Measurements from ENCODE around the gene UVRAG.
"Not testable (repeated sequence)": the region's sequence is repeated elsewhere in the genome, so short reads cannot be mapped to it uniquely, and the experiment has no call there.

UVRAG gene

DNA sequence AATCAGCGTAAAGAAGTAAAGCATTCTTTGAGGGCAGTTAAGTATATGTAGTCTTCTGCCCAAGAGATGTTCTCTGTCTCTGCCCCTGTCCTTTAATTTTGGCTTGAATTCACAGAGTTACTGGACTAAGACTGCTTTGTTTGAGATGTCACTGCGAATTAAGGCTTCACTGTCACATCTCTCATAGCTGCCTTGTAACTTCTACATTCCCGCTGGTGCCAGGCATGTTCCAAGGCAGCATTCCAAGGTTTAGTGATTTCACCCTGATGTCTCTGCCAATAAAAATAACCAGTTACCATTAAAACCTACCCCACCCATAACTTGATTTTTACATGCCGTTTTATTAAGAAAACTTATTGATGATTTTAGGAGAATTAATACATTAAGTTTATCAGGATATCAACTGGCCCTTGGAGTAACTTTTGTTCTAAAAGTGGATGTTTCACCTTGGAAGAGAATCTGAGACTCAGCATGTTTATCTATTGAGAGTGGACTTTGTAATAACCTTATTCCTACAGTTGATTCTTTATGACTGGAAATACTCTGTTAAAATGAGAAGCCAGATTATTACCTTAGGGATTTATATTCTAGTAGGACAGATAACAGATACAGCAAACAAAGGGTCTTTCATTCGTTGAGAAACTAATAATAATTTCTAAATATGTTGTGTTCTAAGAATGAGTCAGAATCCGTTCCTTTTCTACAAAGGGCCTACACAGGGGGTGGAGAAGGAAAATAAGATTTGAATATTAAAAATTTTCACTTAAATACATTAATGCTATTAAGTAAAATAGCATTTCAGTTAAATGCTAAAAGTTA, 110.2 kb downstream of the UVRAG start:
- DNase-seq (ENCODE audit: low spot score) = peak; percentile 36

DNA sequence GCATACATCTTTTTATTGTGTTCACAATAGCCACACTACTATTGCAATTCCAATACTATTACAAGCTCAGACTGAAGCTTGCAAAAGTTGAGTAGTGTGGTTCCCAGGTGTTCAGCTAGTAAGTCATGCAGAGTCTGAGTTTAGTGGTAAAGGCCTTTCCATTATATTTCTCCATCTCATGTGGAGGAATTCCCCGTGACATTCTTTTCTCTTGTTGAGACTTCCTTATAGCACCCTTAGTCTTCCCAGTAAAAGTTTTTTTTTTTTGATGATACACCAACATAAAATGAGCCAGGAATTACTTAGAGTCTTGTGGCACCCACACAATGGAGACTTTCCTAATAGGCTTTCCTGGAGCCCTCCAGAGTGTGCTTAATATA, 110.8 kb downstream of the UVRAG start:
- DNase-seq (ENCODE audit: low spot score) = no peak

DNA sequence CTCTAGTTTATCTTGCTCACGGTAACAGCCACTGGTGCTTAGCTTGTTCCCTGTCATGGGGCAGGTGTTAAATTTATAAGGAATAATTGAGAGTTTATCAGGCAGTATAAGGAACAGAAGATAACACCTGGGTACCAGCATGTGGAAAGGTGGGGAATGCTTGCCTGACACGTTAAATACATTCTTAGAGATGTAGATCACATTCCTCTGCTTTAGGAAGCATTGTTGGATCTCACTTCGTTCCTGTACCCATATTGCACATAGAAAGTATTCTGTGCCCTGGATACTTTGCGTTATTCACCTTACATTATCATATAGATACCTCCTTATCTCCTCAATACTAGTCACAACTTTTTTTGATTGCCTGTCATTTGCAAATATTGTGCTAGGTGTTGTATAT, 114.7 kb downstream of the UVRAG start:
- DNase-seq (ENCODE audit: low spot score) = no peak

DNA sequence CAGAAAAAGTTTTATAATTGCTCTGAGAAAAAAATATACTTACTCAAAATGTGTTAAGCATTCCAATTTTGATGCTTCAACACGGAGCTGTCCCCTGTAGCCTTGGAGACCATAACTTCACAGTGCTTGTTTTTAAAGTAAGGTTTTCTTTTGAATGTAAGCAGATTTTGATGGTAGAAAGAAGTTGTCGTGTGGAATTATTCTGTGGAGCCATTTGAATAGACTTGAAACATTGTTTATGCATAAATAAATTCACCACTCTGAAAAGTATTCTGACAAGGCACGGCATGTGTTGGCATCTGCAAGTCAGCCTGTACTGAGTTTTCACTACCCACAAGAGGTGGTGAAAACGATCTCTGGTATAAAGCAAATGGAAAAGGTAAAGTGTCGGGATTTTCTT, 115.5 kb downstream of the UVRAG start:
- DNase-seq (ENCODE audit: low spot score) = no peak

DNA sequence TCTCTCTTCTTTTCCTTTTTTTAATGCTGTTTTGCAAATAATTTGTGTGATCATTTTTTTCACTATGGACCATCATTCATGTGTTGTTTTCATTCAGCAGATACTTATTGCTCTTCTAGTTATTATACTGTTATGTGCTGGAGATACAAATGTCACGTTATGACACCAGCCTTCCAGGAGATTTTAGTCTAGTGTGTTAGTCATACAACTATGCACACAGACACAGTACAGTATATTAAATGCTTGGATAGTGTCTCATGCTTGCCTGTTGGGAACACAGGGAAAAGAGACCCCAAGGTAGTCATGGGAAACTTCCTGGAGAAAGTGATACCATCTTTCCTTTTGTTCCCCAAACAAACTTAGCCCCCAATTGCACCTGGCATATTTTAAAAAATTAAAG, 116.1 kb downstream of the UVRAG start:
- peak; percentile 21 for DNase-seq (ENCODE audit: low spot score)

DNA sequence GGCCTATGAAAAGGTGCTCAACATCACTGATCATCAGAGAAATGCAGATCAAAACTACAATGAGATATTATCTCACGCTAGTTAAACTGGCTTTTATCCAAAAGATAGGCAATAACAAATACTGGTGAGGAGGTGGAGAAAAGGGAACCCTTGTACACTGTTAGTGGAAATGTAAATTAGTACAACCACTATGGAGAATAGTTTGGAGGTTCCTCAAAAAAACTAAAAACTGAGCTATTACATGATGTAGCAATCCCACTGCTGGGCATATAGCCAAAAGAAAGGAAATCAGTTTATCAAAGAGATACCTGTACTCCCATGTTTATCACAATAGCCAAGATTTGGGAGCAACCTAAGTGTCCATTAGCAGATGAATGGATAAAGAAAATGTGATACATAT, 118.7 kb downstream of the UVRAG start:
- not testable (repeated sequence) for DNase-seq (ENCODE audit: low spot score)

DNA sequence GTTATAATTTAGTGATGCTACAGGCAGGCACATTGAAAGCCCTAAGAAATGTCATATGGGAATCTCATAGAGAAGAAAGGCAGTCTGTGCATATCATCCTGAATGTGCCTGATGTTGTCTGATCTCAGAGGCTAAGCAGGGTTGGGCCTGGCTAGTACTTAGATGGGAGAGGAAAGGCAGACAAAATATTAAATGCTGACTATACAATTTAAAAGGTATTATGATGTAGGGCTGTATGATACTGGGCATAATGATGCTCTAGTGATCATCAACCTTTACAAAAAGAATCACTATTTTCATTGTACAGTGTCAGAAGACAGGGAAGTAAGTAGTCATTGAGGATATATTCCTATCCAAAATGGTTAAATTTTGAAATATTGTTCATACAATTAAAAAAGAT, 119.8 kb downstream of the UVRAG start:
- DNase-seq (ENCODE audit: low spot score) = no peak

DNA sequence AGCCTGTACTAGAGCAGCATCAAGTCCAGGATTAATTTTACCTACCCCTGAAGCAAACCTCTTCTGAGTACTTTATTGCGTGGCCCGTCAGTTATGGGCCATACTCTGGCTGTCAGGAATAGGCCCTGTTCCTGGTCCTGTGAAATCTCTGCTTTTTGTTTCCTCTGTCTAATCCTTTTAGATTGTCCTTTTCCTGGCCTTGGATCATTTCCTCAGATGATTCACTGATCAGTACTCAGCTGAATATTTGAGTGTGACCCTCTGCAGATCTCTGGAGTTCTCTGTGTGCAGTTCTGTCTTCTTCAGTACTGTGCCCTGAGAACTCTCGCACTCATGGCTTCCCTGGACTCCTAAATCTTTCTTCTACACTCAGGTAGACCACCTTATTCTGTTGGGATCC, 123.5 kb downstream of the UVRAG start:
- DNase-seq (ENCODE audit: low spot score) = peak; percentile 9

DNA sequence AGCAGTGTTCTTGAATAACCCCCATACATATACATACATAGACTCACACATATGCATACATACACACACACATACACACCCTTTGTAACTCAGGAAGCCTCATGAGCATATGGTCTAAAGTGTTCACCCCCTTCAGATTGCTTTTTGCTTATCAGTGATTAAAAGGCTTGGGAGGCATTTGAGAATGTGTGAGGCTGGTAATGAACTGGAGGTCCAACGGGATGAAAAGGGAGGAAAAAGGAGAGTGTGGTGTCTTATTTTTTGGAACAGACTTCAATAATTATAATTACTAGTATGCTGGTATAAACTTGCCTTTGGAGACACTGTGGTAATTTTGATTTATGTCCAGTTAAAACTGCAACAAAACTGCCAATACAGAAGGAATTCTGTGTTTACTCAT, 124.5 kb downstream of the UVRAG start:
- no peak for DNase-seq (ENCODE audit: low spot score)

DNA sequence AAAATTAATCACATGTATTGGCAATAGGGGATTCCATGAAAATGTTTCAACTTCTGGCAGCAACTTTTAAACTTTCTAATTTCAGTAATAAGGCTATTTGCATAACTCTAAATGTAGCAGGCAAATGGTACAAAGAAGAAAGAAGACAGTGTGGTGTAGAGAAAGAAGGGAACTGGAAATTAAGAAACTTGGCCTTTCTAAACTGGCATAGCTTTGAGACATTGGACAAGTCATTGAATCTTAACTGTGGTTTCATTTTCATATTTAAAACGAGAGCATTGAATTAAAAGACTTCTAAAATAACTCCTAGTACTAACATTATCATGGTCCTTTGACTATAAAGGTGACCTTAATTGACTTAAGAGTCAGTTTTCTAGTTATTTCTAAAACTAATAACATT, 125.0 kb downstream of the UVRAG start:
- no peak for DNase-seq (ENCODE audit: low spot score)

DNA sequence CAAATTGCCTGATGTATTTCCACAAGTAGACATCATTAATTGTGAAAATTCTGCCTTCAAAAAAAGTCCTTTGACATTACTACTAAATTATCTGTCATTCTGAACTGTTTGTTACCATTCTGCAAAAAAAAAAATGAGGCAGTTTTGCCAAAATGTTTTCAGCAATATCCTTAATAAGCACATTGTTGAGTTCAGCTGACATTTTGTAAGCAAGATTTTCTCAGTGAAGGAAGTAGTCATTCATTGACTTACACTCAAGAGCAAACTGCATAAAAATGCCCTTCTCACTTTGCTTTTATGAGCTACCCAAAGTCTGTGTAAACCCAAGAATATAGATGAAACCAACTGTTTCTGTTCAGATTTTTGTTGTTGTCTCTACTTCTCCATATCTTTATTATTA, 125.9 kb downstream of the UVRAG start:
- no peak for DNase-seq (ENCODE audit: low spot score)

DNA sequence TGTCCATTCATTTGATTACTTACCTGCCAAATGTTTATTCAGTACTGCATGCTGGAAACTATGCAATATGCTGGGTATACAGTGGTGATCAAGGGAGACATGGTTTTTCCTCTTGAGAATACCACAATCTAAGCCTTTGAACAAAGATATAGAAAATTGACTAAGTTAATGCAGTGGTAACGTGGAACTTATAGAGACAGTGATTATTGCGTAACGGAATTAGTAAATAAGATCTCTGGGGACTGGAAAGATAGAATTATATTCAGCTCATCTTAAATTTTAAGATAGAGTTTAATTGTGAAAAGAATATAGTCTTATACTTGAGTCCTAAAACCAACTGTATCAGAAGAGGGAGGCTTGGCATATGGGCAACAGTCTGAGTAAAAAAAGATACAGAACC, 129.5 kb downstream of the UVRAG start:
- DNase-seq (ENCODE audit: low spot score) = no peak

DNA sequence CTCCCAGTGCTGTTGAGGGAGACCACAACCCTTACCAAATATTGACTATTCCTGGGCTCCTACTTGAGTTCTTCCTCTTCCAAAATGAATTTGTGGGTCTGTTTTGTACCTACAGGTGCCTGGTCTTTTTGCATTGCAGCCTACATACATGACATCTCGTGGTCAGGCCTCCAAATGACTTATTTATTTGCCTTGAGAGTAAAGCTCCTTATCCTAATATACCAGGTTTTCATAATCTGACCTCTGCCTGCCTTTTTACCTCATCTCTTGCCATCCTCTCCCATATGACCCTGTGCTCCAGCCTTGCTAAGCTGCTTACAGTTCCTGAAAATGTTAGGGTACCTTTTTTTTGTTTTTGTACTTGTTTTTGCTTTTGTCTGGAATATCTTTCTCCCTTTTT, 130.4 kb downstream of the UVRAG start:
- DNase-seq (ENCODE audit: low spot score) = no peak

DNA sequence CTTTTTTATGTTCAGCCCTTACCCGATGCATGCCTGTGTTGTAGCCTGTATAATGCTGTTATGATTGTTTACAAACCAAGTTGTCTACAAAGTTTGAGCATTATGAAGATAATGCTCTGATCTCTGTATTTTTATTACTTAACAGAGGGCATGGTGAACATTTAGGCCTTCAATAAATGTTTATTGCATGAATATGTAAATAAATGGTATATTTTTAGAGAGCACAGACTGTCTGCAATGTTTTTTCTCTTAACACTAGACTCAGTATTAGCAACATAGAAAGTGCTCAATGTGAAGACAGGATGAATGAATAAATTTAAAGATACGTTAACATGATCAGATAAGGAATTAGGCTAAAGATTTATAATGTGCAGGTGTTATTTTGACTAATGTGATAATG, 130.9 kb downstream of the UVRAG start:
- DNase-seq (ENCODE audit: low spot score) = no peak

DNA sequence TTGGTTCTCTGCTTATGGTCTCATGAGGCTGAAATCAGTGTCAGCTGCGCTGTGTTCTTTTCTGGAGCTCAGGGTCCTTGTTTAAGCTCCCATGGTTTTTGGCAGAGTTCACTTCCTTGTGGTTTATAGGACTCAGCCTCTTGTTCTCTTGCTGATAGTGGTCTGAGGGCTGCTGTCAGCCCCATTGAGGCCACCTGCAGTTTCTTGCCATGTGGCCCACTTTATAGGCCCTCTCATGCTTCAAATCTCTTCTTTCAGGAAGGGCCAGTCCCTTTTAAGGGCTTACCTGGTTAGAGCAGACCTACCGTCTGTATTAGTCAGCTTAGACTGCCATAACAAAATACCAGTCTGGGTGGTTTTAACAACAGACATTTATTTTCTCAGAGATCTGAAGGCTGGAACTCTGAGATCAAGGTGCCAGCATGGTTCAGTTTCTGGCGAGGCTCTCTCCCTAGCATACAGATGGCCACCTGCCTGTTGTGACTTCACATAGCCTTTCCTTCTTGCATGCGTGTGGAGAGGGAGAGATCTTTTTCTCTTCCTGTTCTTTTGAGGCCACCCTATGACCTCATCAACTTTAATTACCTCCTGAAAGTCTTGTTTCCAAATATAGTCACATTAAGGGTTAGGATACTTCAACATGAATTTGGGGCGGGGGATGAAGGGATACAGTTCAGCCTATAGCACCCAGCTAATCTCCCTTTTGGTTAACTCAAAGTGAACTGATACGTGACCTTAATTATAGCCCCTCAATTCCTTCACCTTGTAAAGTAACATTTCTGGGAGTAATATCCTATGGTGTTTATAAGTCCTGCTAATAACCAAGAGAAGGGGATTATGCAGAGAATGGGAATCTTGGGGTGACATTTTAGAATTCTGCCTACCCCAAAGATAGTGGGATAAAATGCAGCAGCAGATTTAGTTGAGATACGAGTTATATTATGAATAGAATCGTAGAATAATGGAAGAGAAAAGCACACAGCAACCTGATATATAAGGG, 131.8 kb downstream of the UVRAG start:
- no peak for DNase-seq (ENCODE audit: low spot score)

DNA sequence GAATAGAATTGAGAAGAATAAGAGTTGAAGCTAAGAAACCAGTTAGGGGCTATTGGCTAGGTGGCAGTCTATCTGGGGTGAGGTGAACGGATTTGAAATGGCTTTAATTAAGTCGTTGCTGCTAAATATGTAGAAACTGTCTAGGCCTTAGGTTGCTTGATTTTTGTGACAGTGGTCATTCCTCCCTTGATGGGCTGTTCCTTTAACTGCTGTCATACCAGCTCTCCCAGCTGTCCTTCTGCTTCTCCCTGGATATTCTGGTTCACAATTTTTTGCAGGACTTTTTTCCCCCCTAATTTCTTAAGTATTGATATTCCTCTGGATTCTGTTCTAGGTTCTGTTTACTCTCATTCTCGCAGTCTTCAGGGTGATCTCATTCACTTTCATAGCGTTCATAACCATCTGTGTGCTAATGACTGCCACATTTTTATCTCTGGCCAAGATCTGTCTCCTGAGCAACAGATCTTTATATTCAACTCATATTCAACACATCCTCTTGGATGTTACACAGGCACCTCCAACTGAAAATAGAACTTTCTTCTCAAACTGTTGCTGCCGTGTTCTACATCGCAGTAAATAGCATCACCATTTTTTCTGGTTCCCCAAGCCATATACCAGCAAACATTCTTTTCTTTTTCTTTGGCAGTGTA, 134.1 kb downstream of the UVRAG start:
- DNase-seq (ENCODE audit: low spot score) = no peak

DNA sequence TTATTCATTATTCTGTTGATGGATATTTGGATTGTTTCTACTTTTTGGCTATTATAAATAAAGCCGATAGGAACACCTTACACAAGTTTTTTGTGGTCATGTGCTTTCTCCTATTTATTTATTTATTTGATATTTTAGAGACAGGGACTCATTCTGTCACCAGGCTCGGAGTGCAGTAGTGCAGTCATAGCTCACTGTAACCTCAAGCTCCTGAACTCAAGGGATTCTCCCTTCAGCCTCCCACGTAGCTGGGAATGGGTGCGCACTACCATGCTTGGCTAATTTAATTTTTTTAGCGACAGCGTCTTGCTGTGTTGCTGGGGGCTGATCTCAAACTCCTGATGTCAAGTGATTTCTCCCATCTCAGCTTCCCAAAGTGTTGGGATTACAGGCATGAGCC, 135.1 kb downstream of the UVRAG start:
- no peak for DNase-seq (ENCODE audit: low spot score)

DNA sequence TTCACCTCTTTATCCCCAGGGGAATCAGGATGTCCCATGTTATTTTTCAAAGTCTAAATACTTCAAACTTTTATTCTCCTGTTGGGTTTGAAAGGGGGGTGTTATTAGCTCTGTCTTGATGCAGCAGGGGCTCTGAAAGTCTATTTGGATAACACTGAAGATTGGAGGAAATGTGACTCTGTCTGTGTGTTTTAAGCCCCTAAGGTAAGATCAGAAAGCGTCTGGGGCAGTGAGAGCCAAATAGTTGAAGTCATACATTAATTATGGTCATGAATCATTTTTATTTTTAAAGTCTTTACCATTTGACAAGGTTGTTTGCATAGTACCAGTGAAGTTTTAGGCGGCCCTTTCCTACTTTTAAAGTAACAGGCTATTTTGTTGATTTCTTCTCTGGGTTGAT, 139.0 kb downstream of the UVRAG start:
- DNase-seq (ENCODE audit: low spot score) = no peak

DNA sequence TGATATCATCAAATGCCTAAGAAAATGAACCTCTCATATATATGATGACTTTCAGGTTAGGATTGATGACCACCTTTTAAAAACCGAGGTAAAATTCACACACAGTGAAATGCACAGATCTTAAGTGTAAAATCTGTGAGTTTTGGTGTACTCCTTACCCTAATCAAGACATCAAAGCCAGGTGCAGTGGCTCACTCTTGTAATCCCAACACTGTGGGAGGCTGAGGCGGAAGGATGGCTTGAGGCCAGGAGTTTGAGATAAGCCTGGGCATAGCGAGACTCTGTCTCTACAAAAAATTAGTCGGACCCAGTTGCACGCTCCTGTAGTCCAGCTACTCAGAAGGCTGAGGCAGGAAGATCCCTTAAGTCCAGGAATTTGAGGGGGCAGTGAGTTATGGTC, 140.4 kb downstream of the UVRAG start:
- DNase-seq (ENCODE audit: low spot score) = no peak

DNA sequence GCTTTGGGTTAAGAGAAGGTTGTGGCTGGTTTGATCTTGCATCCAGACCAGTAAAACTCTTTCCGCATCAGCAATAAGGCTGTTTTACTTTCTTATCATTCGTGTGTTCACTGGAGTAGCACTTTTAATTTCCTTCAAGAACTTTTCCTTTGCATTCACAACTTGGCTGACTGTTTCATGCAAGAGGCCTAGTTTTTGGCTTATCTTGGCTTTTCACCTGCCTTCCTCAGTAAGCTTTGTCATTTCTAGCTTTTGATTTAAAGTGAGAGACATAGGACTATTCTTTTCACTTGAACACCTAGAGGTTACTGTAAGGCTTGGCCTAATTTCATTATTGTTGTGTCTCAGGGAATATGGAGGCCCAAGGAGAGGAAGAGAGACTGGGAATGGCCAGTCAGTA, 144.5 kb downstream of the UVRAG start:
- DNase-seq (ENCODE audit: low spot score) = no peak

DNA sequence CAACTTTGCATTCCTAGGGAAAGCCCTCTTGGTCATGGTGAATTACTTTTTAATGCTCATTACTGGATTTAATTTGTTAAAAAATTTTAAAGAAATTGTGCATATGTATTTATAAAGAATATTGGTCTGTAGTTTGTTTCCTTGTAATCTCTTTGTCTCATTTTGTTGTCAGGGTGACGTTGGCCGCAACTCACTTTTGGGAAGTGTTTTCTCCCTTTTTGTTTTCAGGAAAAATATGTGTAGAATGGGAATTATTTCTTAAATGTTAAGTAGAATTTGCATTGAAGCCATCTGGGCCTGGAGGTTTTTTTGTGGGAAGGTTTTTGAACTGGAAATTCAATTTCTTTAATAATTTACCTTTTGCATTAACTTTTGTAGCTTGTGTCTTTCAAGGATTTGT, 149.1 kb downstream of the UVRAG start:
- no peak for DNase-seq (ENCODE audit: low spot score)

DNA sequence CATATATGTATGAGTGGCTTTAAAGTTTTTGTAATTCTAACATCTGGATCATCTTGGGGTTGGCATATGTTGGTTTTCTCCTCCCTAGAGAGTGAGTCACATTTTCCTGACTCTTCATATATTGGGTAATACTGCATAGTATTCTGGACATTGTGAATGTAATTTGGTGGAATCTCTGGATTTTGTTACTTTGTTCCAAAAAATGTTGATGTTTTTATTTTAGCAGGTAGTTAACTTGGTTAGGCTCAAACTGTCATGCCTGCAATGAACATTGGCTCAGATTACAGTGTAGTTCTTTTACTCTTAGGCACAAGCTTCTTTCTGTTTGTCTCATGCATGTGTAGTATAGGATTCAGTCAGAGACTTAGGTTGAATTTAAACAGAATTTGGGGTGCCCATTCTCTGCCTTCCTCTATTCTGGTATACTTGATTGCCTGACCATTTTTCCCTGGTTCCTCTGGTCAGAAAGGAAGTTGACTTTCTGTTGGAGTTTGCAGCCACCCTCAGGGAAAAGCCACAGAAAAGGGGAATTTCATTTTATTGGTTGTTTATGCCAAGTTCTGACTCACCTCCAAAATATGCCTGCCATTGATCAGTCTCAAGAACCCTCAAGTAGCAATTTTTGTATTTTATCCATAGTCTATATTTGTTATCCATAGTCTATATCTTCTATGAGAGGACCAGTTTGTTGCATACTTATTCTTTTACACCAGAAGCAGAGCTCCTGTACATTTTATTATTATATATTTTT, 151.7 kb downstream of the UVRAG start:
- peak; percentile 40 for DNase-seq (ENCODE audit: low spot score)

All from AG08396 (cell line).